HCT116 (cell line): ENCODE measurements around the gene DDX10.

ENCODE experiments used
- CEBPB ChIP-seq: IDR thresholded peaks from 2 replicates; pipeline ENCODE4 v1.6.1; 2012; ENCODE audit warnings: low read depth
- ZNF274 ChIP-seq: fragments of 200-500 bp; sonication (Bioruptor generic); IDR thresholded peaks from 2 replicates; pipeline ENCODE4 v1.6.1; 2014; ENCODE audit warnings: mild to moderate bottlenecking, low read depth, low read length, inconsistent platforms

DNA sequence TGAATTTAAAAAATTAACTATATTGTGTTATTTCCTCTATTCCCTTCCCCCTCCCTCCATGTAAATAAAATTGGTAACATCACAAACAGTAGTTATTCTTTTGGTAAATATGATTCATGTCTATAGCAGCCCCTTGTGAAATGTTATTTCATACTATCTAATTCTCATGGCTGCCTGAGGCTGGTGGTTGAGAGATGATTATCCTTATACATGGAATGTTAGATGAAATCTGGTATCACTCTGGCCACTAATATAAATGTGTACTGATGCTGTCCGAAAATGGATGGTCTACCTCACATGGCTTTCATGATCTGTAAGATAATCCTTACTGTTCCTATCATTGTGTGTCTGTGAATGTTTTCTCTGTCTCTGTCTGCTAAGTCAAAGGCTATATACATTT lies 46.3 kb upstream of the DDX10 start:
- TF ChIP-seq CEBPB (no peak), ZNF274 (no peak)
